NCI-H146 treated with DMSO at 0.1 percent for 48 hours (cell line): Measurements from ENCODE around the gene KDM3B.
"Not testable (repeated sequence)": the region's sequence is repeated elsewhere in the genome, so short reads cannot be mapped to it uniquely, and the experiment has no call there.

Experiments used
- DNase-seq: peaks from one replicate; lab custom pipeline; 2025; ENCODE audit not compliant: unreplicated experiment; lab: John Stamatoyannopoulos, UW

The KDM3B gene

GRCh38 chr5:138350563-138350890 is 2.0 kb upstream of the KDM3B start:
- no peak for DNase-seq

- DNase-seq: no peak
These were observed 1.4 kb upstream of the KDM3B start for GRCh38 chr5:138351056-138351455.

GRCh38 chr5:138351517-138351916 is 968 bp upstream of the KDM3B start:
- DNase-seq: no peak

- peak; percentile 4 for DNase-seq
These were observed 456 bp downstream of the KDM3B start for GRCh38 chr5:138352722-138353559.

- no peak for DNase-seq
These were observed 1.1 kb downstream of the KDM3B start for GRCh38 chr5:138353560-138354080.

GRCh38 chr5:138354387-138354786 is 1.9 kb downstream of the KDM3B start:
- no peak for DNase-seq

DNA sequence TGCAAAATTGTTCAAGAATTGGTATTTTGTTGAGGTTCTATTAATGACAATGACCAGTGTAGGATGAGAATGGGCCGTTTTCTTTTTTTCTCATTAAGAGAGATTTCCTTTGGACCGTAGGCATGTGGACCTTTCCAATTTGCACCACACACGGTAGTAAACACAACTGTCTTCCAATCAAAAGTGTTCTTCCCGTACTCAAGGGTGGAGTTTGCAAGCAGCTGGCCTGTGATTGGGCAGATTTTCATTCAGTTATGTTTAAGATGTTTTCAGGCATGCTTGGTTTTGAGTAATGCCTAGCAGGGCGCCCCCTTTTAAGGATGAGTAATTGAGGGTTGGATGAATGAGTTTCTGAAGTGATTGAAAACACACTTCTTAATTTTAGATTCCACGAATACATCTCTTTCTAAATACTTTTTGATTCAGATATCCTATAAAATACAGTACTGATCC is 2.5 kb downstream of the KDM3B start:
- no peak for DNase-seq

GRCh38 chr5:138359621-138360020 is 7.1 kb downstream of the KDM3B start:
- no peak for DNase-seq

- DNase-seq: no peak
These were observed 8.5 kb downstream of the KDM3B start for GRCh38 chr5:138360941-138361452.

DNA sequence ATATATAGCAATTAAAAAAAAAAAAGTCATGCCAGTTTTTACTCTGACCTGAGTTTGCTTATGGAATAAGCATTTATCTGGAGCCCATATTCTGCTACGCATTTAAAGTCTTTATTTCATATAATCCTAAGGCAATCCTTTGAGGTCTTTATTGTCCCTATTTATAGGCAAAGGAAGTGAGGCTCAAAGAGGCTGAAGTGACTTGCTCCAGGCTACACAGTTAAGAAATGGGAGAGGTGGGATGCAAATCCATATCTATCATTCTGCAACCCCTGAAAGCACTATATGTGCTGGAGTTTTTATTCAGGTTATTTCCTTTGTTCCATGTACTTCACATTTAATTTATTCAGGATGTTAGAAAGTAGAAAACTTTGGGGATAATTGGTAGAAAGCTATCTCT is 12.1 kb downstream of the KDM3B start:
- DNase-seq: no peak

- DNase-seq: no peak
These were observed 14.3 kb downstream of the KDM3B start for GRCh38 chr5:138366632-138367382.

GRCh38 chr5:138369261-138369660 is 16.8 kb downstream of the KDM3B start:
- DNase-seq: no peak

DNA sequence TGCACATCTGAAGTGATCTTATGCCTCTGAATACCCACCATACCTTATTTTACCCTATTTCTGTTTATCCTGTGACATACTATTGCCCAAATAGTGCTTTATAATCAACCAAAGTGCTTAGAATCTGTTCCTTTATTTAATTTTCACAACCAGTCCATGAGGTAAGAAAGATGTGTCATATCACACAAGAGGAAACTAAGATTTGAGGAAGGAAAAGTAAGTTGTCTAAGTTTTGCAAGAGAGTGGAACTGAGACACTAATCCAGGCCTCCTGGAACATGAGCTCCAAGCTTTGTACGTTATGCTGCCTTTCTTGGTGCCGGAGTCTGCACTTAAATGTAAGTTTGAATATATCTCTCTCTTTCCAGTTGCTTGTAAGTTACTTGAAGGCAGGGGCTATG is 17.2 kb downstream of the KDM3B start:
- no peak for DNase-seq

GRCh38 chr5:138370537-138370936 is 18.1 kb downstream of the KDM3B start:
- no peak for DNase-seq

DNA sequence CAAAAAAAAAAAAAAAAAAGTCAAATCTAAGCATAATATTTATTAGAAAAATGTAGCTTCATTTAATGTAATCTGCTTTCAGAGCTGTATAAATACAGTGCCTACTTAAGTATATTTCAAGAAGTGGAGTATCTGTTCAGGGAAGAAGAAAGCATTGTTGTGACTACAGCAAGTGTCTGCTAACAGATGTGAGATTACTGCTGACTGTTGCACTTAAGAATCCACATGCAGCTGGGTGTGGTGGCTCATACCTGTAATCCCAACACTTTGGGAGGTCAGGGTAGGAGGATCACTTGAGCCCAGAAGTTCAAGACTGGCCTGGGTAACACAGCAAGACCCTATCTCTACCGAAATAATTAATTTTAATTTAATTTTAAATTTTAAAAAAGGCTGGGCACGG is 19.0 kb downstream of the KDM3B start:
- no peak for DNase-seq

GRCh38 chr5:138372225-138372624 is 19.7 kb downstream of the KDM3B start:
- no peak for DNase-seq

- no peak for DNase-seq
These were observed 20.2 kb downstream of the KDM3B start for GRCh38 chr5:138372653-138373052.

DNA sequence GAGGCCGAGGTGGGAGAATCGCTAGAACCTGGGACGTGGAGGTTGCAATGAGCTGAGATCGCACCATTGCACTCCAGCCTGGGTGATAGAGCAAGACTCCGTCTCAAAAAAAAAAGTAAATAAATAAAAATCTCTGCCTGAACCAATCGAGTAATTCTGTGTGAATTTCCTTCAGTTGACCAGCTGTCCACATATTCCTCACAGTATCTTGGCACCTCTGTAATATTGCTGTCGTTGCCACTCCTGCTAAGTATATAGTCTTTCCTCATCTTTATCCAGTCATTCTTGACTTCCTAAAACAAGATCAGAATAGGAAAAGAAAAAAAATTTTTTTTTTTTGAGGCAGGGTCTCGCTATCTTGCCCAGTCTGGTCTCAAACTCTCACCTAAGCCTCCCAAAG is 29.9 kb downstream of the KDM3B start:
- DNase-seq: no peak

GRCh38 chr5:138385660-138386059 is 33.2 kb downstream of the KDM3B start:
- DNase-seq: no peak

DNA sequence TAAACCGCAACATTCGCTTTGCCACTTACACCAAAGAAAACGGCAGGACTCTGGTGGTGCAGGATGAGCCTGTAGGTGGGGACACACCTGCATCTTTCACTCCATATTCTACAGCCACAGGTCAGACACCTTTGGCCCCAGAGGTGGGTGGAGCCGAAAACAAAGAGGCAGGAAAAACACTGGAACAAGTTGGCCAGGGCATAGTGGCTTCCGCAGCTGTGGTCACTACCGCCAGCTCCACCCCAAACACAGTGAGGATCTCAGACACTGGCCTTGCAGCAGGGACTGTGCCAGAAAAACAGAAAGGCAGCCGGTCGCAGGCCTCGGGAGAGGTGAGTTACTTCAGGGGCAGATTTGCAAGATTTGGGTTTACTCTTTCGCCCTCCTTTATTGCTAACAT is 33.8 kb downstream of the KDM3B start:
- no peak for DNase-seq

DNA sequence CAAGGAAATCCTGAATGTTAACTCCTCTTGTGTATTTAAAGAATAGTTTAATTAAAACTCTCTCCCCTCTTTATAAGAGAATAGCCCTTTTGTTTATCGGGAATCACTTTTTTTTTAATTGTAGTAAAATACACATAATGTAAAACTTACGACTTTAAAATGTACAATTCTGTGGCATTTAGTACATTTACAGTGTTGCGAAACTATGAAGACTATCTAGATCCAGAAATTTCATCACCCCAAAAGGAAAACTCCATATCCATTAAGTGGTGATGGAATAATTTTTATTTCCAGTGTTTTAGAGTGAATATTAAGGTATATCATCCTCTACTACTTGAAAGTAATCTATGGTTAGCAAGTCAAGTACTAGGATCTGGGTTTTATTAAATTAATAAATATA is 36.8 kb downstream of the KDM3B start:
- DNase-seq: no peak

- not testable (repeated sequence) for DNase-seq
These were observed 37.4 kb downstream of the KDM3B start for GRCh38 chr5:138389911-138390310.
